ENCODE results near the gene ECSIT.
"Not testable (repeated sequence)": the region's sequence is repeated elsewhere in the genome, so short reads cannot be mapped to it uniquely, and the experiment has no call there.

The ECSIT gene

DNA sequence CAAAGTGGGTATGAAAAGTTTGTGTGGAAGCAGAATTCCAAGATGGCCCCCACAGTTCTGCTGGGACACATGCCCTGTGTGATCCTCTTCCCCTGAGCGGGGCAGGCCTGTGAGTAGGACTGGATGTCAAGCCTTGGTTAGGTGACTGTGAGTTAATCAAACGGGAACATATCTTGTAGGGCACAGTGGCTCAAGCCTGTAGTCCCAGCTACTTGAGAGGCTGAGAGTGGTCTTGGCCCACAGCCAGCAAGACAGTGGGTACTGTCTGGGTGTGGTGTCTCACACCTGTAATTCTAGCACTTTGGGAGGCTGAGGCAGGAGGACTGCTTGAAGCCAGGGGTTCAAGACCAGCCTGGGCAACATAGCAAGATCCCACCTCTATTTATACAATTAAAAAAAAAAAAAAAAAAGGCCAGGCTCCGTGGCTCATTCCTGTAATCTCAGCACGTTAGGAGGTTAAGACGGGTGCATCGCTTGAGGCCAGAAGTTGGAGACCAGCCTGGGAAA, 29.7 kb downstream of the ECSIT start:
- DNase-seq, result no peak

- DNase-seq, result peak; percentile 77
Observed at GRCh38 chr19:11496391-11497163, 32.4 kb downstream of the ECSIT start.

DNA sequence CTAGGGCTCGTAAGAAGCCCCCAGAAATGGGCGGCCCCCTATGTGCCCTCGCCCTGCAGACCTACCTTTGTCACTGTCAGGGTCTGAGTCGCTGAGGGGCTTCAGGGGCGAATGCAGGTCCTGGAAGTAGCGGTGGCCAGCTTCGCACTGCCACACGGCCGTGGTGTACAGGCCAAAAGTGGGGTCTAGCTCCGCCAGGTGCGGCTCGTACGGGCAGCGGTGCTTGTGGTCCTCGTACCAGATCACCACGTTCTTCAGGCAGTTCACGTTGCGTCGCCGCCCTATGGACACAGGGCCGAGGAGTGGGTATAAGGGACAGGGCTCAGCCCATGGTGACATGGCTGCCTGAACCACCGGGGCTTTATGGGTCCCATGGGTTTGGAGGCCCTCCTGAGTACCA, 33.0 kb downstream of the ECSIT start:
- DNase-seq, result no peak

DNA sequence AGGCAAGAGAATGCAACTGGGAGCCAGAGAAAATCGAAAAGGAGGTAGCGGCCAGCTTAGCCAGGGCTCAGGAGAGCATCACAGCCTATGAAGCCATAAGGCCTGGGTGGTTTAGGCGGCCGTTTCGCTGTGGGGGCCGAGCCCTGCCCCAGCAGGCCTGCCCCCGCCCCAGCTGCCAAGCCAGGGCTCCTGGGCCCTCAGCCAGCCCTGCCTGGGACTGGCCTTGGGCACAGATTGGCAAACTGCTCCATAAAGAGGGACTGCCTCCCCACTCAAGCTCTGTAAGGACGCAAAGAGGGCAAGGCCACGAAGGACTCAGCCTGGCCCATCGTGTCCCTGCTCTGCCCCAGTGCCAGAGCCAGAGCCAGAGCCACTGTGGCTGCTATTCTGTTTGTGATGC, 33.5 kb downstream of the ECSIT start:
- no peak for DNase-seq

GRCh38 chr19:11494634-11495285, 34.2 kb downstream of the ECSIT start:
- no peak for DNase-seq

- DNase-seq, result no peak
Observed at GRCh38 chr19:11489378-11489777, 39.6 kb downstream of the ECSIT start.

GRCh38 chr19:11486661-11487503, 42.1 kb downstream of the ECSIT start:
- no peak for DNase-seq

- no peak for DNase-seq
Observed at GRCh38 chr19:11485245-11485837, 43.6 kb downstream of the ECSIT start.

DNA sequence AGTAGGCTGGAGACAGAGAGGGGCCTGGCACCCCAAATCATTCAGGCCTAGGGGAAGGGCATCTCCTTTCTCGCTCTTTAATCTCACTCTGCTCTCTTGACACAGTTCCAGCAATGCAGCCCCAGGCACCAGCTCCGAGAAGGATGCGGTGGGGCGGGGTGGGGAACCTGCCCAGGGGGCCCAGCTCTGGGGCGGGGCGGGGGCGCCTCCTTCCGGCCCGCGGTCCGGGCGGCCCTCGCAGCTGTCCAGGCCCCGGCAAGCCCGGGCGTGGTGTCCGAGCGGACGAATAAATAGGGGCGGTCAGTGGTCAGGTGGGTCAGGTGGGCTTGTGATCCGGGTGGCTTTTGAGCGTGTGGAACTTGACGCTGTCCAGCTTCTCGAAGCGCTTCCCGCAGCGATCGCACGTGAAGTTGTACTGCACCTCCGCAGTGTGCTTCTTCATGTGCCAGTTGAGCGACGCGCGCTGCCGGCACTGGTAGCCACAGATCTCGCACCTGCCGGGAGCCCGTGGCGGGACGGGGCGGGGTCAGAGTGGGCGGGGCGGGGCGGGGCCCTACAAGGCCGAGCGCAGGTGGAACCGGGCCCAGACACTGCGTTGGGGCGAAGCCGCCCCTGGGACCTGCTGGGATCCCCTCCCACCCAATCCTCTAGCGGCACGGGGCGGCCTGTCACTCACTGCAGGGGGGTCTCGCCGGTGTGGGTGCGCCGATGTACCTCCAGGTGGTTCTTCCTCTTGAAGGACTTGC, 45.4 kb downstream of the ECSIT start:
- no peak for DNase-seq

DNA sequence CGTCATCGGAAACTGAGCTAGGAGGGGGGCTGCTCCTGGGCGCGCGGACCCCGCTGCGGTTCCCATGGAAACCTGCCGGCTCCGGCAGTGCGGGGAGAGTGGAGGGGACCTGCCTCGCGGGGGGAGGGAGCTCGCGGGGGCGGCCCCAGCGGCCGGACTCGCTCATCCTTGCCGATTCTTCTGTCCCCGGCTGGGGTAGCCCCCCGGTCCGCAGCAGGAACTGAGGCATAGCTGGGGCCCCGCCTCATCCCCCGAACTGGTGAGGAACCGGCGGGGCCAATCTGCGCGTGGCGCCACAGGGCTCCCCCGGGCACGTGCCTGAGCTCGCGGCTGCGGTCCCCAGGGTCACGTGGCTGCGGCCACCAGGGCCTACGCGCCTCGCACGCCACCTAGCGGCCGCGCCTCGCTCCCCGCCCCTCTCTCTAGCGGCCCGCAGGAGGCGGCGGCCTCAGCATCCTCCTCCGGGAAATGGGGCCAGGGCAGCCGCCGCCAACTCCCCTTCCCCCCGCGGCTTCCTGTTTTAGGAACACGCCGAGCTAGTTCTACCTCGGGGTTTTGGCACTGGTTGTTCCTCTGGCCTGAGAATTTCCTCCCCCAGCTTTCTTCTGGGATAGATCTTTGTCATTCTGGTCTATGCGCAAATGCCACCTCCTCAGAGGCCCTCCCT, 46.4 kb downstream of the ECSIT start:
- DNase-seq, result peak; percentile 94

GRCh38 chr19:11481534-11482383, 47.2 kb downstream of the ECSIT start:
- DNase-seq, result peak; percentile 99

DNA sequence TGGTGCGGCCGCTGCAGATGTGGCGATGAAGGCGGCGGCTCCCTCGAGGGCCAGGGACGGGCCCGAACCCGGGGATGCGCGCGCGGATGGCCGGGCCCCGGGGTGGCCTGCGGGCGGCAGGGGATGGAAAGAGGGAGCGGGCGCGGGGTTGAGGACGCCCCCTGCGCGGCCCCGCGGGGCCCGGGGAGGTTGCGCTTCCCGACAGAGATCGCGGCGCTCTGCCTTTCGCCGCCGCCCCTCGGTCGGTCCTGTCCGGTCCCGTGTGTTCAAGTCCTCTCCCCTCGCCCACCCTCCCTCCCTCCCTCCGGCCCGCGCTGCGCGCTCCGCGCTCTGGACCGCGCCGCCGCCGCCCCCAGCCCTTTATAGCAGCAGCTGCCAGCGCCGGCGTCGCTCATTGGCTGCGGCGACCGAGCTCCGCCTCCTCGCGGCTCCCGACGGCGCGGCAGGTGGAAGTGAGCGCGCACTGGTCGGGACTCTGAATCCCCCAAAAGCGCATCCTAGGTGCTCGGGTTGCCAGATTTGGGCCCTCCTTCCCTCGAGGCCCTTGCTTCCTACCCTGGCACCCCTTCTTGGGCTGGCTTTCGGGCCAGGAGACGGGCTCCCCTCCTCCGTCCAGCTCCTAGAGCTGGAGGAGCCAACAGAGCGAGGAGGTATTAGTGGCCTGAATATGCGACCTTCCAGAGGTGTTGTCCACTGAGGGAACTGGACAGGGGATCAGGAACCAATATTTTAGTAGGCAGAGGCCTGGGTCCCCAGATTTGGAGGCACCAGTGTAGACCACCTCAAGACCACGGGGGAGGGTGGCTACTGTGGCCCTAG, 48.0 kb downstream of the ECSIT start, which contains the start of gene ELAVL3:
ELAVL3 (minus strand) TSS at position 332 of the 819 bp plus-strand sequence. CDS start 438 bp downstream, outside the sequence.
- peak; percentile 88 for DNase-seq

- peak; percentile 84 for DNase-seq
Observed at GRCh38 chr19:11479898-11480714, 48.8 kb downstream of the ECSIT start.

DNA sequence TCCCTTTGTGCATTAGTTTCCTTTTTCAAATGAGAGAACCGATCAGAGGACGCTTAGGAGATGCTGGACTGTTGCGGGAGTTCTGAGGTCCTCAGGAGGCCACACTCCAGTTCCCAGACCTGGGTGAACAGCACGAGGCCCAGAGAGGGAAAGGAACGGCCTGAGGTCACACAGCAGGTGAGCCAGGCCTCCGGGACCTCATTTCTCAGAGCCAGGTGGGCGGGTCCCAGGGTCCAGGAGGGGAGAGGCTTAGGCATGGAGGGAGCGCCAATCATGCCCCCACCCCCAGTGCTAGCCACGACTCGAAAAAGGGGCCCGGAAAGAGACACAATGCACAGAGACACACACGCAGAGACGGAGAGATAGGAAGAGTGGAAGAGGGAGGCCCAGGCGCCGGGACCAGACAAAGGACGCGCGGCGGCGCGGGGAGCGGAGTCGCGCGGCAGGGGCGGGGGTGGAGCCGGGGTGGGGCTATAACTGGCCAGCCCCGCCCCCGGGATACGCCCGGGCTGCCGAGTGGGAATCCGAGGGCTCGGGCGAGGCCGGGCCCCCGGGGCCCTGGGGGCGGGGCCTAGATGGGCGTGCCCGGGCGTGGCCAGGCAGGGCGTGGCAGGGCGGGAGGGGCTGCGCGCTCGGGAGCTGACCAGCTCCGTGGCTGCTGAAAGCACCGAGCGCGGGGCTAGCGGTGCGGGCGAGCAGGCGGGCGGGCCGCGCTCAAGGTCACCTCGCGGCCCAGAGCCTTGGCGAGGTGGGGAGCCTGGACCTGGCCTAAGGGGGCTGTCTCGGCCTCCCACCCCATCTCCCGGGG, 49.6 kb downstream of the ECSIT start:
- DNase-seq, result peak; percentile 97

GRCh38 chr19:11478167-11479089, 50.5 kb downstream of the ECSIT start:
- DNase-seq, result no peak

DNA sequence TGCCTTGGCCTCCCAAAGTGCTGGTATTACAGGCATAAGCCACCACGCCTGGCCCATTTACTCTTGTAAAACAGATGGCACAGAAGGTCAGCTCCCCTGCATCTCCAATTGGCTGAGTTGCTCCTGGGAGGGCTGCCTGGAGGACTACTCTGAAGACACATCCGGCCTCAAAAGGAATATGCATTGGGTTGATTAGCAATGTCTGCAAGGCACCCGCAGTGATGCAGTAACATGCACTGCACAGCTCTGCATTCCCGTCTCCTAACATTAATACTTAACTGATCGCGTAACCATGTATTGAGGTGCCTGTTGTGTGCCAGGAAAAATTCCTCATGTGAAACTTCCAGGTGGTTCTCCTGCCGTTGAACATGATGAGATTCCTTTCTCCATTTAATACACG, 53.1 kb downstream of the ECSIT start:
- DNase-seq, result no peak

DNA sequence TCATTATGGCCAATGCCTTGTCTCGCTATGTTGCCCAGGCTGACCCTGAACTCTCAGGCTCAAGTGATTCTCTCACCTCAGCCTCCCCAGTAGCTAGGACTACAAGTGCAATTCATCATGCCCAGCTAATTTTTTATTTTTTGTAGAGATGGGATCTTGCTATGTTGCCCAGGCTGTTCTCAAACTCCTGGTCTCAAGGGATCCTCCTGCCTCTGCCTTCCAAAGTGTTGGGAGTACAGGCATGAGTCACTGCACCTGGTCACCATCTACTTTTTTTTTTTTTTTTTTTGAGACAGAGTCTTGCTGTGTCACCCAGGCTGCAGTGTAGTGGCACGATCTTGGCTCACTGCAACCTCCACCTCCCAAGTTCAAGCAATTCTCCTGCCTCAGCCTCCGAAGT, 53.6 kb downstream of the ECSIT start:
- not testable (repeated sequence) for DNase-seq
